ENCODE measurements around the gene CD2.

- TF ChIP-seq CTCF (IDR thresholded peaks at IDR 0.05): no peak
- no peak for TF ChIP-seq ZFX (IDR thresholded peaks at IDR 0.05; ENCODE audit: borderline replicate concordance)
Measured at GRCh38 chr1:116775116-116775752, 21.0 kb downstream of the CD2 start.
